ENCODE data around the gene NKAIN4. TPM values are rescaled to one million over a fixed set of nuclear protein-coding genes. Genes with fewer than 3 reads are reported as not detected.
A peak's percentile ranks its signal among the peaks of the same experiment; 100 is the strongest.

Gene NKAIN4
- total RNA-seq, 1 experiment from 2014 or later = not detected

- Histone ChIP-seq H3K9me3 (ENCODE audit: low read length) (no peaks in the 10 kb centered on the region), H3K4me1 (ENCODE audit: insufficient read depth, low read length) (no peaks in the 10 kb centered on the region), H3K27ac (ENCODE audit: low read length) (no peak overlapping the region), H3K4me3 (ENCODE audit: low read length) (no peak overlapping the region), H3K4me2 (ENCODE audit: low read length) (no peak overlapping the region), H2AFZ (ENCODE audit: low read length) (no peak overlapping the region), H3K9ac (ENCODE audit: low read length) (no peak overlapping the region), H3K27me3 (ENCODE audit: low read length) (peaks cover 54% of the 10 kb centered on the region), H4K20me1 (ENCODE audit: low read length) (no peaks in the 10 kb centered on the region), H3F3A (ENCODE audit: low read length, unreplicated experiment) (no peaks in the 10 kb centered on the region), H3K9me2 (replicated peaks; ENCODE audit: low read length) (no peaks in the 10 kb centered on the region), H3K79me2 (ENCODE audit: low read length) (no peaks in the 10 kb centered on the region), H3K36me3 (ENCODE audit: low read depth, low read length) (no peaks in the 10 kb centered on the region)
- TF ChIP-seq, protein P1, sequence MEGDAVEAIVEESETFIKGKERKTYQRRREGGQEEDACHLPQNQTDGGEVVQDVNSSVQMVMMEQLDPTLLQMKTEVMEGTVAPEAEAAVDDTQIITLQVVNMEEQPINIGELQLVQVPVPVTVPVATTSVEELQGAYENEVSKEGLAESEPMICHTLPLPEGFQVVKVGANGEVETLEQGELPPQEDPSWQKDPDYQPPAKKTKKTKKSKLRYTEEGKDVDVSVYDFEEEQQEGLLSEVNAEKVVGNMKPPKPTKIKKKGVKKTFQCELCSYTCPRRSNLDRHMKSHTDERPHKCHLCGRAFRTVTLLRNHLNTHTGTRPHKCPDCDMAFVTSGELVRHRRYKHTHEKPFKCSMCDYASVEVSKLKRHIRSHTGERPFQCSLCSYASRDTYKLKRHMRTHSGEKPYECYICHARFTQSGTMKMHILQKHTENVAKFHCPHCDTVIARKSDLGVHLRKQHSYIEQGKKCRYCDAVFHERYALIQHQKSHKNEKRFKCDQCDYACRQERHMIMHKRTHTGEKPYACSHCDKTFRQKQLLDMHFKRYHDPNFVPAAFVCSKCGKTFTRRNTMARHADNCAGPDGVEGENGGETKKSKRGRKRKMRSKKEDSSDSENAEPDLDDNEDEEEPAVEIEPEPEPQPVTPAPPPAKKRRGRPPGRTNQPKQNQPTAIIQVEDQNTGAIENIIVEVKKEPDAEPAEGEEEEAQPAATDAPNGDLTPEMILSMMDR (conservative IDR thresholded peaks at IDR 0.05; ENCODE audit: low read depth, low read length) = no peak
- TF ChIP-seq EZH2phosphoT487 (IDR thresholded peaks at IDR 0.05; ENCODE audit: borderline replicate concordance, low read length) = no peak
- TF ChIP-seq EZH2 (IDR thresholded peaks at IDR 0.05; ENCODE audit: low read length, unreplicated experiment) = no peak
- no peak for DNase-seq
- CTCF ChIA-PET = no interaction called here
- intact Hi-C loops (cut with micrococcal nuclease) = no loop called here
- no peak for ATAC-seq
- POLR2A ChIA-PET (ENCODE audit: unreplicated experiment) = no interaction called here
- BruUV-seq (replicated peaks) = no TSS peak
Measured at GRCh38 chr20:63296531-63297299, 42.5 kb upstream of the NKAIN4 start.

- no peak for DNase-seq
- ATAC-seq = no peak
- Histone ChIP-seq H3K4me2 (ENCODE audit: low read length) (no peak overlapping the region), H3K4me1 (ENCODE audit: insufficient read depth, low read length) (no peaks in the 10 kb centered on the region), H3K36me3 (ENCODE audit: low read depth, low read length) (no peaks in the 10 kb centered on the region), H3K27ac (ENCODE audit: low read length) (no peak overlapping the region), H2AFZ (ENCODE audit: low read length) (no peak overlapping the region), H3K9ac (ENCODE audit: low read length) (no peak overlapping the region), H3K4me3 (ENCODE audit: low read length) (no peak overlapping the region), H4K20me1 (ENCODE audit: low read length) (no peaks in the 10 kb centered on the region), H3K9me3 (ENCODE audit: low read length) (no peaks in the 10 kb centered on the region), H3F3A (ENCODE audit: low read length, unreplicated experiment) (no peaks in the 10 kb centered on the region), H3K79me2 (ENCODE audit: low read length) (no peaks in the 10 kb centered on the region), H3K9me2 (replicated peaks; ENCODE audit: low read length) (no peaks in the 10 kb centered on the region), H3K27me3 (ENCODE audit: low read length) (peaks cover 46% of the 10 kb centered on the region)
- no TSS peak for BruUV-seq (replicated peaks)
- intact Hi-C loops (cut with micrococcal nuclease) = no loop called here
- ChIA-PET CTCF (no interaction called here), POLR2A (ENCODE audit: unreplicated experiment) (no interaction called here)
- TF ChIP-seq EZH2phosphoT487 (IDR thresholded peaks at IDR 0.05; ENCODE audit: borderline replicate concordance, low read length) (no peak), EZH2 (IDR thresholded peaks at IDR 0.05; ENCODE audit: low read length, unreplicated experiment) (no peak)
- TF ChIP-seq, protein P1 (conservative IDR thresholded peaks at IDR 0.05; ENCODE audit: low read depth, low read length) = no peak
Measured at GRCh38 chr20:63295846-63296245, 41.6 kb upstream of the NKAIN4 start.

DNA sequence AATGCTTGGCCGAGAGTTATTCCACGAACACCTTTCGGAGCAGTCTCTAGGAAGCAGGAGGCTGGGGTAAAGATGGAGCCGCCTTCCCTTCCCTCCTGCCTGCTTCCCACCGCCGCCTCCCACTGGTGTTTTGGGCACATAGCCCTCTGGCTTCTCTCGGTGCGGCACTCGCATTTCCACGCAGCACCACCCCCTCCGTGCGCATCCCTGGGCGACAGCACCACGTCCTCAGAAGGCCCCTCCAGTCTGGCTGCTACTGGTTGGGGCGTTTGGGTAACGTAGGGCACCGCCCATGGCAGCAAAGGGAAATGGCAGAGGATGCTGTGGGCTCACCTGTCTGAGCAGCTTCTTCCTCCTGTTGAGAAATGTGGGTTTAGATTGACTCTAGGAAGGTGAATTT lies 41.2 kb upstream of the NKAIN4 start:
- Histone ChIP-seq H3K4me2 (ENCODE audit: low read length) (no peak overlapping the region), H3K36me3 (ENCODE audit: low read depth, low read length) (no peaks in the 10 kb centered on the region), H4K20me1 (ENCODE audit: low read length) (no peaks in the 10 kb centered on the region), H3K27me3 (ENCODE audit: low read length) (peaks cover 42% of the 10 kb centered on the region), H3K27ac (ENCODE audit: low read length) (no peak overlapping the region), H3K9ac (ENCODE audit: low read length) (no peak overlapping the region), H2AFZ (ENCODE audit: low read length) (no peak overlapping the region), H3K79me2 (ENCODE audit: low read length) (no peaks in the 10 kb centered on the region), H3K4me3 (ENCODE audit: low read length) (no peak overlapping the region), H3F3A (ENCODE audit: low read length, unreplicated experiment) (no peaks in the 10 kb centered on the region), H3K9me2 (replicated peaks; ENCODE audit: low read length) (no peaks in the 10 kb centered on the region), H3K4me1 (ENCODE audit: insufficient read depth, low read length) (no peaks in the 10 kb centered on the region), H3K9me3 (ENCODE audit: low read length) (no peaks in the 10 kb centered on the region)
- intact Hi-C loops (cut with micrococcal nuclease) = no loop called here
- ChIA-PET CTCF (no interaction called here), POLR2A (ENCODE audit: unreplicated experiment) (no interaction called here)
- ATAC-seq = no peak
- no peak for DNase-seq
- no TSS peak for BruUV-seq (replicated peaks)
- no peak for TF ChIP-seq EZH2 (IDR thresholded peaks at IDR 0.05; ENCODE audit: low read length, unreplicated experiment)
- TF ChIP-seq, protein P1 (conservative IDR thresholded peaks at IDR 0.05; ENCODE audit: low read depth, low read length) = 0 out of 2 replicates have a peak, but pooled peaks have one; percentile 18
